ENCODE results near the gene RAET1L. TPM values are rescaled to one million over a fixed set of nuclear protein-coding genes. Genes with fewer than 3 reads are reported as not detected.

The RAET1L gene
- total RNA-seq, 3 donors from 2014 or later (not counting 1 experiment from before 2014, with no cell fraction given), result not detected

GRCh38 chr6:149979293-149979692 lies 46.0 kb downstream of the RAET1L start:
- H3K27ac Mint-ChIP-seq, result no peak overlapping the region
- H3K27me3 Mint-ChIP-seq (ENCODE audit: low read depth in 2 of 2), result peaks cover 79 to 86% of the 10 kb centered on the region in 2 donors
- H3K4me3 ChIP-seq (ENCODE audit: low read length), result no peak overlapping the region
- ATAC-seq, result no peak
- H3K4me3 Mint-ChIP-seq, result no peak overlapping the region
- no peak for DNase-seq
- no peak for TF ChIP-seq CTCF (IDR thresholded peaks at IDR 0.05)
- H3K27me3 ChIP-seq (ENCODE audit: control insufficient read depth, insufficient read depth, low read length), result peaks cover 12% of the 10 kb centered on the region
- H3K27ac ChIP-seq (ENCODE audit: low read length), result no peak overlapping the region
- H3K4me1 ChIP-seq (ENCODE audit: control insufficient read depth, insufficient read depth, low read length), result no peaks in the 10 kb centered on the region
- H3K36me3 Mint-ChIP-seq, result peaks cover 2% of the 10 kb centered on the region
- WGBS (ENCODE audit: insufficient coverage), result 67% methylated on average over 6 of the region's 6 CpGs
- H3K9me3 ChIP-seq (ENCODE audit: control insufficient read depth, insufficient read depth, low read length), result no peaks in the 10 kb centered on the region
- H3K36me3 ChIP-seq (ENCODE audit: control insufficient read depth, insufficient read depth, low read length), result no peaks in the 10 kb centered on the region
- peaks cover 0 to 5% of the 10 kb centered on the region in 2 donors for H3K4me1 Mint-ChIP-seq
- no peaks in the 10 kb centered on the region for H3K9me3 Mint-ChIP-seq
- intact Hi-C loops (cut with micrococcal nuclease), result no loop called here

- peaks cover 12% of the 10 kb centered on the region for H3K27me3 ChIP-seq (ENCODE audit: control insufficient read depth, insufficient read depth, low read length)
- no peaks in the 10 kb centered on the region for H3K9me3 ChIP-seq (ENCODE audit: control insufficient read depth, insufficient read depth, low read length)
- ATAC-seq, result no peak
- H3K4me1 ChIP-seq (ENCODE audit: control insufficient read depth, insufficient read depth, low read length), result no peaks in the 10 kb centered on the region
- no peaks in the 10 kb centered on the region for H3K36me3 ChIP-seq (ENCODE audit: control insufficient read depth, insufficient read depth, low read length)
- no peak for TF ChIP-seq CTCF (IDR thresholded peaks at IDR 0.05)
- H3K27ac ChIP-seq (ENCODE audit: low read length), result no peak overlapping the region
- DNase-seq, result no peak
- Mint-ChIP-seq H3K9me3 (no peaks in the 10 kb centered on the region), H3K4me1 (peaks cover 0 to 5% of the 10 kb centered on the region in 2 donors), H3K27ac (no peak overlapping the region), H3K27me3 (ENCODE audit: low read depth in 2 of 2) (peaks cover 79 to 86% of the 10 kb centered on the region in 2 donors), H3K4me3 (no peak overlapping the region), H3K36me3 (no peaks in the 10 kb centered on the region)
- H3K4me3 ChIP-seq (ENCODE audit: low read length), result no peak overlapping the region
- intact Hi-C loops (cut with micrococcal nuclease), result no loop called here
These were observed 46.7 kb downstream of the RAET1L start for GRCh38 chr6:149978610-149979009.

GRCh38 chr6:149977221-149977620 lies 48.1 kb downstream of the RAET1L start:
- WGBS (ENCODE audit: insufficient coverage), result 79% methylated on average over 4 of the region's 4 CpGs
- Histone ChIP-seq H3K27ac (ENCODE audit: low read length) (no peak overlapping the region), H3K9me3 (ENCODE audit: control insufficient read depth, insufficient read depth, low read length) (no peaks in the 10 kb centered on the region), H3K27me3 (ENCODE audit: control insufficient read depth, insufficient read depth, low read length) (peaks cover 7% of the 10 kb centered on the region), H3K4me1 (ENCODE audit: control insufficient read depth, insufficient read depth, low read length) (no peaks in the 10 kb centered on the region), H3K4me3 (ENCODE audit: low read length) (no peak overlapping the region), H3K36me3 (ENCODE audit: control insufficient read depth, insufficient read depth, low read length) (no peaks in the 10 kb centered on the region)
- TF ChIP-seq CTCF (IDR thresholded peaks at IDR 0.05), result no peak
- Mint-ChIP-seq H3K27ac (no peak overlapping the region), H3K4me1 (peaks cover 0 to 5% of the 10 kb centered on the region in 2 donors), H3K27me3 (ENCODE audit: low read depth in 2 of 2) (peaks cover 76 to 85% of the 10 kb centered on the region in 2 donors), H3K4me3 (no peak overlapping the region), H3K36me3 (no peaks in the 10 kb centered on the region), H3K9me3 (no peaks in the 10 kb centered on the region)
- DNase-seq (no peak), ATAC-seq (no peak)
- intact Hi-C loops (cut with micrococcal nuclease), result no loop called here

- H3K27me3 ChIP-seq (ENCODE audit: control insufficient read depth, insufficient read depth, low read length), result peaks cover 7% of the 10 kb centered on the region
- H3K9me3 ChIP-seq (ENCODE audit: control insufficient read depth, insufficient read depth, low read length), result no peaks in the 10 kb centered on the region
- intact Hi-C loops (cut with micrococcal nuclease), result no loop called here
- ATAC-seq (no peak), DNase-seq (no peak)
- H3K4me3 Mint-ChIP-seq, result no peak overlapping the region
- H3K27me3 Mint-ChIP-seq (ENCODE audit: low read depth in 2 of 2), result peaks cover 71 to 73% of the 10 kb centered on the region in 2 donors
- no peaks in the 10 kb centered on the region for H3K36me3 ChIP-seq (ENCODE audit: control insufficient read depth, insufficient read depth, low read length)
- H3K9me3 Mint-ChIP-seq, result no peaks in the 10 kb centered on the region
- no peaks in the 10 kb centered on the region for H3K4me1 ChIP-seq (ENCODE audit: control insufficient read depth, insufficient read depth, low read length)
- no peak overlapping the region for H3K27ac ChIP-seq (ENCODE audit: low read length)
- TF ChIP-seq CTCF (IDR thresholded peaks at IDR 0.05), result no peak
- H3K4me3 ChIP-seq (ENCODE audit: low read length), result no peak overlapping the region
- no peak overlapping the region for H3K27ac Mint-ChIP-seq
- H3K4me1 Mint-ChIP-seq, result no peaks in the 10 kb centered on the region
- no peaks in the 10 kb centered on the region for H3K36me3 Mint-ChIP-seq
These were observed 49.9 kb downstream of the RAET1L start for GRCh38 chr6:149975400-149975799.

Measured in natural killer cell (primary cell).